Measurements from ENCODE around the gene LRRTM2. TPM values are rescaled to one million over a fixed set of nuclear protein-coding genes. Genes with fewer than 3 reads are reported as not detected.
A peak's percentile ranks its signal among the peaks of the same experiment; 100 is the strongest.

The LRRTM2 gene
- total RNA-seq, 1 donor from 2014 or later: not detected

DNA sequence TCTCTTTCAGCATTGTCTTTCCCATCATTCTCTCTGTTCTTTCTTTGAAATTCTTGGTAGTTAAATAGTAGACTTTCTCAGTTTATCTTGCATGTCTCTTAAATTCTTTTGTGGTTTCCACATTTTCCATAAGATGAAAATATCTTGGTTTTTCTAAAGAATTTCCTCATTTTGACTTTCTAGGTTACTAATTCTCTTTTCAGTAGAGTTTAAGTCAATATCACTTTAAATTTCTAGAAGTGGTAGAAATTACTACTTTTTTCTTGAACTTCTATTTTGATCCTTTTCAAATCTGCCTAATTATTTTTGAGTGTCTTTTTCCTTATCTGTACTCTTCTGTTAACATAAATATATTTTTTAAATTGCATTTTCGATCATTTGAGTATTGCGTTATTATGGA lies 23.6 kb upstream of the LRRTM2 start:
- peaks cover 5% of the 10 kb centered on the region for H3K4me1 ChIP-seq
- no peaks in the 10 kb centered on the region for H4K20me1 ChIP-seq (ENCODE audit: low read depth)
- Mint-ChIP-seq H3K27ac (no peak overlapping the region), H3K4me1 (peaks cover 24% of the 10 kb centered on the region), H3K27me3 (ENCODE audit: insufficient read depth, low read depth) (peaks cover 8% of the 10 kb centered on the region), H3K9me3 (peaks cover 3% of the 10 kb centered on the region), H3K36me3 (peaks cover 44% of the 10 kb centered on the region), H3K4me3 (no peak overlapping the region)
- no peak overlapping the region for H3K27ac ChIP-seq
- no peaks in the 10 kb centered on the region for H3K36me3 ChIP-seq
- no peaks in the 10 kb centered on the region for H3K9me3 ChIP-seq (ENCODE audit: low read depth)
- no peaks in the 10 kb centered on the region for H3F3A ChIP-seq (ENCODE audit: low read depth)
- peaks cover 9% of the 10 kb centered on the region for H3K79me2 ChIP-seq (ENCODE audit: low read depth)
- DNase-seq (ENCODE audit: low spot score): no peak
- H3K9ac ChIP-seq: no peak overlapping the region
- no peak for TF ChIP-seq CTCF (IDR thresholded peaks at IDR 0.05)
- TF ChIP-seq EZH2 (IDR thresholded peaks at IDR 0.05): no peak
- no peak for TF ChIP-seq EZH2phosphoT487 (IDR thresholded peaks at IDR 0.05)
- H3K4me2 ChIP-seq: no peak overlapping the region
- no peaks in the 10 kb centered on the region for H3K27me3 ChIP-seq
- no peak overlapping the region for H3K4me3 ChIP-seq
- no peak overlapping the region for H2AFZ ChIP-seq (replicated peaks)

GRCh38 chr5:138898299-138898698 lies 23.2 kb upstream of the LRRTM2 start:
- no peak overlapping the region for H3K4me3 Mint-ChIP-seq
- Histone ChIP-seq H3K4me3 (no peak overlapping the region), H3F3A (ENCODE audit: low read depth) (no peaks in the 10 kb centered on the region), H2AFZ (replicated peaks) (no peak overlapping the region), H3K9ac (no peak overlapping the region), H3K4me1 (peaks cover 5% of the 10 kb centered on the region), H3K9me3 (ENCODE audit: low read depth) (no peaks in the 10 kb centered on the region), H3K27me3 (no peaks in the 10 kb centered on the region), H3K4me2 (no peak overlapping the region), H4K20me1 (ENCODE audit: low read depth) (no peaks in the 10 kb centered on the region), H3K79me2 (ENCODE audit: low read depth) (peaks cover 9% of the 10 kb centered on the region), H3K27ac (no peak overlapping the region), H3K36me3 (no peaks in the 10 kb centered on the region)
- H3K4me1 Mint-ChIP-seq: peaks cover 24% of the 10 kb centered on the region
- no peak overlapping the region for H3K27ac Mint-ChIP-seq
- TF ChIP-seq EZH2 (IDR thresholded peaks at IDR 0.05) (no peak), CTCF (IDR thresholded peaks at IDR 0.05) (no peak), EZH2phosphoT487 (IDR thresholded peaks at IDR 0.05) (no peak)
- DNase-seq (ENCODE audit: low spot score): no peak
- peaks cover 40% of the 10 kb centered on the region for H3K36me3 Mint-ChIP-seq
- peaks cover 3% of the 10 kb centered on the region for H3K9me3 Mint-ChIP-seq
- H3K27me3 Mint-ChIP-seq (ENCODE audit: insufficient read depth, low read depth): peaks cover 8% of the 10 kb centered on the region

DNA sequence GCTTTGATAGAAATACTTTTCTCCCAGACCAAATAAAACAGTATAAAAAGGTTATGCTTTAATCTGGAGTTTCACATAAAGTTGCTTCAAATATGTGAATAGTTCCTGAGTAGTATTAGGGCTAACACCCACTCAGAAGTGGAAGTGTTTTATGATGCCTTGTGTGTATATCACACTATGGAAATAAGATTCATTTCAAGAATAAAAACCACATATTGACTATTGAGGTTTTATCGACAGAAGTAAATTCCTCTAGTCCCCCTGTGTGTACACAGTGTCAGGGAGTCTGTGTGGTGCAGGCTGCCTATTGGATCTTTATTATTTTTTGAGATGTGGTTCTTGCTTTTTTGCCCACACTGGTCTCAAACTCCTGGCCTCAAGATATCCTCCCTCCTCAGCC lies 20.8 kb upstream of the LRRTM2 start:
- H3K4me3 ChIP-seq: no peak overlapping the region
- no peaks in the 10 kb centered on the region for H3K9me3 ChIP-seq (ENCODE audit: low read depth)
- H2AFZ ChIP-seq (replicated peaks): no peak overlapping the region
- H3F3A ChIP-seq (ENCODE audit: low read depth): no peaks in the 10 kb centered on the region
- H3K4me1 Mint-ChIP-seq: peaks cover 7% of the 10 kb centered on the region
- no peak overlapping the region for H3K9ac ChIP-seq
- no peak overlapping the region for H3K4me3 Mint-ChIP-seq
- no peak for DNase-seq (ENCODE audit: low spot score)
- peaks cover 5% of the 10 kb centered on the region for H3K27me3 Mint-ChIP-seq (ENCODE audit: insufficient read depth, low read depth)
- no peaks in the 10 kb centered on the region for H3K27me3 ChIP-seq
- peaks cover 9% of the 10 kb centered on the region for H3K79me2 ChIP-seq (ENCODE audit: low read depth)
- no peaks in the 10 kb centered on the region for H3K36me3 ChIP-seq
- H3K9me3 Mint-ChIP-seq: peaks cover 5% of the 10 kb centered on the region
- H3K4me2 ChIP-seq: no peak overlapping the region
- no peaks in the 10 kb centered on the region for H4K20me1 ChIP-seq (ENCODE audit: low read depth)
- peaks cover 35% of the 10 kb centered on the region for H3K36me3 Mint-ChIP-seq
- TF ChIP-seq EZH2 (IDR thresholded peaks at IDR 0.05): no peak
- TF ChIP-seq CTCF (IDR thresholded peaks at IDR 0.05): no peak
- TF ChIP-seq EZH2phosphoT487 (IDR thresholded peaks at IDR 0.05): no peak
- no peaks in the 10 kb centered on the region for H3K4me1 ChIP-seq
- peak overlapping the region; percentile 74 for H3K27ac Mint-ChIP-seq
- no peak overlapping the region for H3K27ac ChIP-seq

All from neural progenitor cell (in vitro differentiated cells).